OCI-LY7 (cell line): Measurements from ENCODE around the gene AGBL1.

Experiments
- CTCF ChIP-seq: fragments of 200-600 bp; sonication (generic); conservative IDR thresholded peaks from 2 replicates; pipeline ENCODE4 v1.5.1; 2014; ENCODE audit warnings: mild to moderate bottlenecking, antibody characterized with exemption, low read length, moderate library complexity, mixed read lengths
- EZH2phosphoT487 ChIP-seq: fragments of 200-600 bp; sonication (generic); IDR thresholded peaks from 2 replicates; pipeline ENCODE4 v1.6.1; 2018; ENCODE audit warnings: low read depth, borderline replicate concordance, mild to moderate bottlenecking, mixed run types, antibody characterized with exemption, low read length, moderate library complexity, mixed read lengths

GRCh38 chr15:86865920-86866319, 786.2 kb downstream of the AGBL1 start:
- TF ChIP-seq CTCF (no peak), EZH2phosphoT487 (no peak)
